Naive thymus-derived CD8-positive, alpha-beta T cell (primary cell): Measurements from ENCODE around the gene PPP4R1. TPM values are rescaled to one million over a fixed set of nuclear protein-coding genes. Genes with fewer than 3 reads are reported as not detected.

Experiments
- ATAC-seq, 2 donors: fragments of 150-1000 bp; cut with Tn5 transposase in 1 of 2; sonication (Bioruptor Pico), chemical (Tn5 transposase) in 1 of 2; 1 replicate in 1 of 2; 2 replicates in 1 of 2; pipeline ENCODE4 v1.10.0; 2021; ENCODE audit warnings: mild to moderate bottlenecking in 2 of 2, moderate library complexity in 2 of 2
- POLR2A ChIA-PET: fragments of 350-600 bp; sonication (Branson Sonifier 250); formaldehyde crosslinking; loops from one replicate; lab custom pipeline; 2021; ENCODE audit warnings: antibody characterized with exemption; lab: Charles Lee
- DNase-seq, 10 donors: peaks; one replicate each; pipeline versions ENCODE4 v3.0.0 to v3.0.0-alpha.2; 2020 to 2022
- H3K27ac Mint-ChIP-seq, 10 donors: one replicate each; pipeline ENCODE4 v1.8.0; 2020 to 2022; ENCODE audit warnings: mild to moderate bottlenecking in 10 of 10, mixed read lengths in 10 of 10, moderate library complexity in 4 of 10, inconsistent platforms in 1 of 10
- H3K27me3 Mint-ChIP-seq, 5 donors: one replicate each; pipeline ENCODE4 v1.8.0; 2021 to 2022; ENCODE audit warnings: mixed read lengths in 5 of 5
- H3K36me3 Mint-ChIP-seq, 3 donors: one replicate each; pipeline ENCODE4 v1.8.0; 2020 to 2022; ENCODE audit warnings: mixed read lengths in 3 of 3, mild to moderate bottlenecking in 2 of 3, inconsistent platforms in 1 of 3
- H3K4me1 Mint-ChIP-seq, 4 donors: one replicate each; pipeline ENCODE4 v1.8.0; 2021 to 2022; ENCODE audit warnings: mixed read lengths in 4 of 4
- H3K4me3 Mint-ChIP-seq, 10 donors: one replicate each; pipeline ENCODE4 v1.8.0; 2020 to 2022; ENCODE audit warnings: mild to moderate bottlenecking in 10 of 10, mixed read lengths in 10 of 10, moderate library complexity in 6 of 10, inconsistent platforms in 1 of 10
- H3K9me3 Mint-ChIP-seq, 9 donors: one replicate each; pipeline ENCODE4 v1.8.0; 2020 to 2022; ENCODE audit warnings: mixed read lengths in 9 of 9, mild to moderate bottlenecking in 3 of 9, inconsistent platforms in 1 of 9, moderate library complexity in 1 of 9
- polyA plus RNA-seq, 3 donors: library from polyadenylated mRNA; unstranded; fragments of 300-500 nt; fragmentation: Illumina TruSeq; gene quantifications; one replicate each; pipeline ENCODE4 v1.2.3, GENCODE V29; 2021
- total RNA-seq, 8 experiments: library from RNA in 2 of 8; stranded (reverse) in 2 of 8; gene quantifications; one replicate each; pipeline ENCODE4 v1.2.3 and lab custom pipeline; 2021 to 2026

PPP4R1 gene
- total RNA-seq: 10 to 100 TPM; 33.4 to 34.4 TPM
- 1 to 10 TPM; 3.8 to 6.5 (median 6.4) TPM for polyA plus RNA-seq
- 22.5 to 65.3 (median 48.6) reads per million in 6 experiments for total RNA-seq (lab: John Stamatoyannopoulos, UW)

GRCh38 chr18:9614401-9615279 lies at the start of gene PPP4R1:
PPP4R1 (minus strand) TSS chr18:9614559; CDS start chr18:9614484, 75 bp downstream.
- no peaks in the 10 kb centered on the region for H3K27me3 Mint-ChIP-seq
- ATAC-seq (peak; percentile 57 to 67), DNase-seq (peak; percentile 40 to 79 (median 57))
- H3K4me1 Mint-ChIP-seq: peaks cover 22 to 38% (median 34%) of the 10 kb centered on the region in 4 donors
- POLR2A ChIA-PET: no interaction called here
- H3K36me3 Mint-ChIP-seq: peaks cover 0 to 13% (median 2%) of the 10 kb centered on the region in 3 donors
- H3K9me3 Mint-ChIP-seq: no peaks in the 10 kb centered on the region
- peak within 1 kb of the TSS; percentile 84 to 99 (median 92) for H3K4me3 Mint-ChIP-seq
- peak within 1 kb of the TSS; percentile 82 to 96 (median 87) for H3K27ac Mint-ChIP-seq

- Mint-ChIP-seq H3K4me3 (no peak overlapping the region), H3K4me1 (no peaks in the 10 kb centered on the region), H3K27me3 (no peaks in the 10 kb centered on the region), H3K36me3 (no peaks in the 10 kb centered on the region), H3K9me3 (no peaks in the 10 kb centered on the region), H3K27ac (no peak overlapping the region)
- POLR2A ChIA-PET: no interaction called here
- ATAC-seq: no peak
- DNase-seq: no peak
Observed at GRCh38 chr18:9663377-9663776, 49.0 kb upstream of the PPP4R1 start.

- Mint-ChIP-seq H3K4me1 (no peaks in the 10 kb centered on the region), H3K4me3 (no peak overlapping the region), H3K27me3 (no peaks in the 10 kb centered on the region), H3K9me3 (no peaks in the 10 kb centered on the region), H3K27ac (no peak overlapping the region), H3K36me3 (no peaks in the 10 kb centered on the region)
- DNase-seq (no peak), ATAC-seq (no peak)
- POLR2A ChIA-PET: no interaction called here
Observed at GRCh38 chr18:9661564-9661963, 47.2 kb upstream of the PPP4R1 start.

GRCh38 chr18:9659499-9660375 lies 45.4 kb upstream of the PPP4R1 start:
- Mint-ChIP-seq H3K9me3 (no peaks in the 10 kb centered on the region), H3K4me3 (no peak overlapping the region), H3K27me3 (peaks cover 0 to 8% (median 2%) of the 10 kb centered on the region in 5 donors), H3K4me1 (no peaks in the 10 kb centered on the region), H3K27ac (peak overlapping the region in 1 of 10 donors; percentile 28), H3K36me3 (no peaks in the 10 kb centered on the region)
- no peak for ATAC-seq
- no peak for DNase-seq
- POLR2A ChIA-PET: no interaction called here

- H3K36me3 Mint-ChIP-seq: no peaks in the 10 kb centered on the region
- POLR2A ChIA-PET: no interaction called here
- H3K9me3 Mint-ChIP-seq: no peaks in the 10 kb centered on the region
- H3K4me1 Mint-ChIP-seq: no peaks in the 10 kb centered on the region
- no peak for ATAC-seq
- H3K27me3 Mint-ChIP-seq: peaks cover 0 to 8% (median 2%) of the 10 kb centered on the region in 5 donors
- H3K4me3 Mint-ChIP-seq: no peak overlapping the region
- no peak for DNase-seq
- no peak overlapping the region for H3K27ac Mint-ChIP-seq
Observed at GRCh38 chr18:9658087-9658641, 43.8 kb upstream of the PPP4R1 start.

- H3K27me3 Mint-ChIP-seq: peaks cover 0 to 8% (median 3%) of the 10 kb centered on the region in 5 donors
- H3K36me3 Mint-ChIP-seq: no peaks in the 10 kb centered on the region
- ATAC-seq (no peak), DNase-seq (no peak)
- no peak overlapping the region for H3K4me3 Mint-ChIP-seq
- H3K4me1 Mint-ChIP-seq: no peaks in the 10 kb centered on the region
- H3K27ac Mint-ChIP-seq: no peak overlapping the region
- H3K9me3 Mint-ChIP-seq: no peaks in the 10 kb centered on the region
- POLR2A ChIA-PET: no interaction called here
Observed at GRCh38 chr18:9655232-9655767, 40.9 kb upstream of the PPP4R1 start.

GRCh38 chr18:9653390-9653789 lies 39.0 kb upstream of the PPP4R1 start:
- DNase-seq (no peak), ATAC-seq (no peak)
- no peaks in the 10 kb centered on the region for H3K9me3 Mint-ChIP-seq
- H3K27ac Mint-ChIP-seq: no peak overlapping the region
- no peaks in the 10 kb centered on the region for H3K36me3 Mint-ChIP-seq
- no peak overlapping the region for H3K4me3 Mint-ChIP-seq
- no peaks in the 10 kb centered on the region for H3K4me1 Mint-ChIP-seq
- H3K27me3 Mint-ChIP-seq: peaks cover 0 to 8% (median 3%) of the 10 kb centered on the region in 5 donors
- POLR2A ChIA-PET: no interaction called here

- Mint-ChIP-seq H3K27ac (no peak overlapping the region), H3K4me1 (peaks cover 0 to 2% (median 0%) of the 10 kb centered on the region in 4 donors), H3K9me3 (no peaks in the 10 kb centered on the region), H3K36me3 (no peaks in the 10 kb centered on the region), H3K4me3 (no peak overlapping the region), H3K27me3 (peaks cover 0 to 3% (median 0%) of the 10 kb centered on the region in 5 donors)
- POLR2A ChIA-PET: interaction anchor here (1.0 kb wide), 1 partner anchor 11 kb away, joined by 3 read pairs; no protein-coding TSS in a partner anchor
- ATAC-seq: no peak
- DNase-seq: no peak
Observed at GRCh38 chr18:9649164-9649540, 34.8 kb upstream of the PPP4R1 start.

- ATAC-seq: no peak
- Mint-ChIP-seq H3K4me3 (no peak overlapping the region), H3K9me3 (no peaks in the 10 kb centered on the region), H3K27me3 (peaks cover 0 to 3% (median 0%) of the 10 kb centered on the region in 5 donors), H3K4me1 (peaks cover 0 to 2% (median 0%) of the 10 kb centered on the region in 4 donors), H3K36me3 (no peaks in the 10 kb centered on the region), H3K27ac (no peak overlapping the region)
- no peak for DNase-seq
- POLR2A ChIA-PET: interaction anchor here (1.0 kb wide), 1 partner anchor 10 kb away, joined by 3 read pairs; no protein-coding TSS in a partner anchor
Observed at GRCh38 chr18:9648431-9649163, 34.2 kb upstream of the PPP4R1 start.

GRCh38 chr18:9647496-9648323 lies 33.4 kb upstream of the PPP4R1 start:
- Mint-ChIP-seq H3K36me3 (no peaks in the 10 kb centered on the region), H3K27ac (no peak overlapping the region), H3K27me3 (peaks cover 0 to 2% (median 0%) of the 10 kb centered on the region in 5 donors), H3K4me3 (no peak overlapping the region), H3K4me1 (peaks cover 0 to 2% (median 0%) of the 10 kb centered on the region in 4 donors), H3K9me3 (no peaks in the 10 kb centered on the region)
- DNase-seq (no peak), ATAC-seq (no peak)
- POLR2A ChIA-PET: no interaction called here

GRCh38 chr18:9643549-9643948 lies 29.2 kb upstream of the PPP4R1 start:
- Mint-ChIP-seq H3K9me3 (no peaks in the 10 kb centered on the region), H3K27me3 (peaks cover 0 to 2% (median 0%) of the 10 kb centered on the region in 5 donors), H3K36me3 (no peaks in the 10 kb centered on the region), H3K4me1 (peaks cover 0 to 2% (median 0%) of the 10 kb centered on the region in 4 donors), H3K27ac (no peak overlapping the region), H3K4me3 (no peak overlapping the region)
- POLR2A ChIA-PET: no interaction called here
- ATAC-seq (no peak), DNase-seq (no peak)
